Uterus (tissue), 4 donors: ENCODE data around the gene CCNJ. TPM values are rescaled to one million over a fixed set of nuclear protein-coding genes. Genes with fewer than 3 reads are reported as not detected.

Source experiments
- DNase-seq, 2 donors: peaks; one replicate each; pipeline ENCODE4 v3.0.0-alpha.2; 2019 to 2020
- H3K27ac ChIP-seq, 2 donors: fragments of 200-600 bp; sonication (generic); 1 replicate in 1 of 2; 2 replicates in 1 of 2; pipeline ENCODE4 v1.5.1; 2016 to 2018
- H3K27me3 ChIP-seq, 2 donors: fragments of 200-600 bp; sonication (generic); one replicate each; pipeline ENCODE4 v1.5.1; 2018 to 2019; ENCODE audit warnings: control low read depth in 1 of 2
- H3K36me3 ChIP-seq, 2 donors: fragments of 200-600 bp; sonication (generic); one replicate each; pipeline ENCODE4 v1.5.1; 2019; ENCODE audit warnings: control low read depth in 1 of 2
- H3K4me1 ChIP-seq, 2 donors: fragments of 200-600 bp; sonication (generic); one replicate each; pipeline ENCODE4 v1.5.1; 2018 to 2019; ENCODE audit warnings: control low read depth in 1 of 2
- H3K4me3 ChIP-seq, 2 donors: fragments of 200-600 bp; sonication (generic); 1 replicate in 1 of 2; 2 replicates in 1 of 2; pipeline ENCODE4 v1.5.1; 2018 to 2019; ENCODE audit warnings: mild to moderate bottlenecking in 1 of 2
- H3K9me3 ChIP-seq, 2 donors: fragments of 200-600 bp; sonication (generic); one replicate each; pipeline ENCODE4 v1.5.1; 2019; ENCODE audit warnings: control low read depth in 1 of 2
- POLR2A ChIP-seq, 2 donors: fragments of 450-650 bp; IDR thresholded peaks; one replicate each; pipeline ENCODE4 v1.6.1; 2016; ENCODE audit warnings: antibody characterized with exemption in 2 of 2, mild to moderate bottlenecking in 1 of 2, moderate library complexity in 1 of 2
- intact Hi-C: fragments of 100-400 bp; cut with DNase I; formaldehyde crosslinking; loops from one replicate; pipeline ENCODE4 v1.15.1; 2023; ENCODE audit warnings: low total_unique reads
- total RNA-seq, 4 donors: library from RNA; depleted of rRNA in 3 of 4; stranded (reverse); fragments of >200 nt in 3 of 4; gene quantifications; one replicate each; pipeline versions ENCODE4 v1.1.0 to v1.2.4, GENCODE V29; 2014 to 2023
- TF ChIP-seq, protein P1 (sequence below), 4 experiments: fragments of 200-600 bp in 2 of 4; fragments of 450-650 bp in 2 of 4; sonication (generic) in 2 of 4; IDR thresholded peaks; one replicate each; pipeline ENCODE4 v1.5.1; 2016 to 2019; ENCODE audit warnings: antibody characterized with exemption in 4 of 4, mild to moderate bottlenecking in 2 of 4, moderate library complexity in 1 of 4
- donor health status: DM: yes; HTN: yes; CAD: no.

Gene CCNJ
- total RNA-seq, 4 donors from 2014 or later: 0.51 to 14.9 (median 4.5) TPM

DNA sequence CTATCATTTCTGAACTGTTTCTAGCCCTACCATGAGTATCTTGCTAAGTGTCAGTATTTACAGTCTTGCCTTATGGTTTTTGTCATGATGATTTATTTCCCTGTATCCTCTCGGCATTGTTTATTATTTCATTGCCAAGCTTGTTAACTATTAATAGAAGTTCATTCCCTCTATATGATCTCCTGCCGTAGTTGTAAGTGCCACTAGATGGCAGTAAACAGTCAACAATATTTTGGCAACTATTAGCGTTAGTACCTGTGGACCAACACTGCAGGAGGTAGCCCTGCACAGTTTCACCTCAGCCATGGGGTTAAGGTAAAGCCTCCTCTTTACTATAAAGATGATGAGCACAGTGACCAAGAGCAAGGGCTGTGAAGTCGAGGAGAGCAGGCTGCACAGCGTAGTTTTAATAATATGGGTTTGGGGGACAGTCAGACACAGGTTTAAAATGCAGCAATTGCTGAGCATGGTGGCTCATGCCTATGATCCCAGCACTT is 26.1 kb upstream of the CCNJ start:
- H3K4me3 ChIP-seq: no peak overlapping the region
- H3K9me3 ChIP-seq: no peaks in the 10 kb centered on the region
- no peak overlapping the region for H3K27ac ChIP-seq
- H3K36me3 ChIP-seq: no peaks in the 10 kb centered on the region
- TF ChIP-seq, protein P1, sequence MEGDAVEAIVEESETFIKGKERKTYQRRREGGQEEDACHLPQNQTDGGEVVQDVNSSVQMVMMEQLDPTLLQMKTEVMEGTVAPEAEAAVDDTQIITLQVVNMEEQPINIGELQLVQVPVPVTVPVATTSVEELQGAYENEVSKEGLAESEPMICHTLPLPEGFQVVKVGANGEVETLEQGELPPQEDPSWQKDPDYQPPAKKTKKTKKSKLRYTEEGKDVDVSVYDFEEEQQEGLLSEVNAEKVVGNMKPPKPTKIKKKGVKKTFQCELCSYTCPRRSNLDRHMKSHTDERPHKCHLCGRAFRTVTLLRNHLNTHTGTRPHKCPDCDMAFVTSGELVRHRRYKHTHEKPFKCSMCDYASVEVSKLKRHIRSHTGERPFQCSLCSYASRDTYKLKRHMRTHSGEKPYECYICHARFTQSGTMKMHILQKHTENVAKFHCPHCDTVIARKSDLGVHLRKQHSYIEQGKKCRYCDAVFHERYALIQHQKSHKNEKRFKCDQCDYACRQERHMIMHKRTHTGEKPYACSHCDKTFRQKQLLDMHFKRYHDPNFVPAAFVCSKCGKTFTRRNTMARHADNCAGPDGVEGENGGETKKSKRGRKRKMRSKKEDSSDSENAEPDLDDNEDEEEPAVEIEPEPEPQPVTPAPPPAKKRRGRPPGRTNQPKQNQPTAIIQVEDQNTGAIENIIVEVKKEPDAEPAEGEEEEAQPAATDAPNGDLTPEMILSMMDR (IDR thresholded peaks at IDR 0.05): peak; percentile 51 to 62 (median 59)
- no peak for TF ChIP-seq POLR2A (IDR thresholded peaks at IDR 0.05)
- peak in 1 of 2 donors; percentile 23 for DNase-seq
- H3K4me1 ChIP-seq: no peaks in the 10 kb centered on the region
- intact Hi-C loops: no loop called here
- no peaks in the 10 kb centered on the region for H3K27me3 ChIP-seq

DNA sequence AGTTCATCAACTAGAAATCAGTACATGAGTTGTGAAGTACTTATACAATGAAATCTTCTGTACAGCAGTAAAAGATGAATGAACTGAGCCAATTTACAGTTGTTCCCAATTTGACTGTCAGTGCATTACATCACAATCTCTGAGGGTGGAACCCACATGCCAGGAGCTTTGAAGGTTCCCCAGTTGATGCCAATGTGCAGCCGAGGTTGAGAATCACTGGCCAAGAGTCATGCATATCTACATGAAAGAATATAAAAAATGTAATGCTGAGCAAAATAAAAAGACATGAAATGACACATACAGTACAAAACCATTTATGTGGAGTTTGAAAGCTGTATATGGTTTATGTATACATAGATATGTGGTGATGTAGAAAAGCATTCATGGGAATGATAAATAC is 22.1 kb upstream of the CCNJ start:
- no peaks in the 10 kb centered on the region for H3K27me3 ChIP-seq
- H3K4me1 ChIP-seq: no peaks in the 10 kb centered on the region
- TF ChIP-seq, protein P1 (IDR thresholded peaks at IDR 0.05): no peak
- no peak for TF ChIP-seq POLR2A (IDR thresholded peaks at IDR 0.05)
- H3K9me3 ChIP-seq: no peaks in the 10 kb centered on the region
- intact Hi-C loops: no loop called here
- no peak overlapping the region for H3K27ac ChIP-seq
- H3K4me3 ChIP-seq: no peak overlapping the region
- no peaks in the 10 kb centered on the region for H3K36me3 ChIP-seq
- no peak for DNase-seq

DNA sequence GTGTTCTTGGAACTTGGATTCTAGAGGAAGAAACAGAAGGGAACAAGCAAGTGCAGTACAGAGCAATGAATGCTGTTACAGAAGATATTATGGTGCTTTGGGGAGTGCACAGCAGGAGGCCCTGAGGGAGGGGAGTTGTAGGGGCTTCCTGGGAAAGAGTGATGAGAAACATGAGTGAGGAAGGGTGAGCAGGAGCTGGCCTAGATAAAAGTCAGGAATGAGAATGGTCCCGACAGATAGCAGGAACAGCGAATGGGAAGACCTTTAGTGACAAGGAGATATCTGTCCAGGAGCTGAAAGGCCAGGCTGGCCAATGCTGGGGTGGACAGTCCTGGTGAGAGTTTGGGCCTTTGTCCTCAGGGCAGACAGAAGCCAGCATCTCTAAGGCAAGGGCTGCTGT is 20.6 kb upstream of the CCNJ start:
- H3K36me3 ChIP-seq: no peaks in the 10 kb centered on the region
- intact Hi-C loops: no loop called here
- TF ChIP-seq, protein P1 (IDR thresholded peaks at IDR 0.05): no peak
- TF ChIP-seq POLR2A (IDR thresholded peaks at IDR 0.05): no peak
- no peaks in the 10 kb centered on the region for H3K4me1 ChIP-seq
- DNase-seq: no peak
- no peaks in the 10 kb centered on the region for H3K27me3 ChIP-seq
- H3K9me3 ChIP-seq: no peaks in the 10 kb centered on the region
- no peak overlapping the region for H3K4me3 ChIP-seq
- no peak overlapping the region for H3K27ac ChIP-seq

DNA sequence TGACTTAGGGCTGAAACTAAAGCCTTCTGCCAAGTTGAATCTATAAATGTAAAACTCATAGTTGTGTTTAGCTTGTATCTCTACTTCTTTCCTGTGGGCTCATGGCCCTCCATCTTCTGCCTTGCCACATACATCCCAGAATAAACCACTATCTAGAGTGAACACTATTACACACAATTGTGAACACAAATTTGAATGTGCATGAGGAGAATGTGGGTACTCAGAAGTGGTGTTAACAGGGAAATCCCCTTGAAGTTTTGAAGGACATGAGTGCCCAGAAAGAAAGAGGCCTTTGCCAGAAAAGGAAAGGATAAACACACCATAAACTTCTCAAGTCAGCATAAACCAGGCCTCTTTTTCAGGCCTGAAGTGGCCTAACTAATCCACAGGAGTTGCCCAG is 20.2 kb upstream of the CCNJ start:
- no peaks in the 10 kb centered on the region for H3K4me1 ChIP-seq
- H3K27ac ChIP-seq: no peak overlapping the region
- H3K4me3 ChIP-seq: no peak overlapping the region
- intact Hi-C loops: no loop called here
- TF ChIP-seq POLR2A (IDR thresholded peaks at IDR 0.05): no peak
- TF ChIP-seq, protein P1 (IDR thresholded peaks at IDR 0.05): no peak
- H3K27me3 ChIP-seq: no peaks in the 10 kb centered on the region
- no peak for DNase-seq
- H3K36me3 ChIP-seq: no peaks in the 10 kb centered on the region
- H3K9me3 ChIP-seq: no peaks in the 10 kb centered on the region

DNA sequence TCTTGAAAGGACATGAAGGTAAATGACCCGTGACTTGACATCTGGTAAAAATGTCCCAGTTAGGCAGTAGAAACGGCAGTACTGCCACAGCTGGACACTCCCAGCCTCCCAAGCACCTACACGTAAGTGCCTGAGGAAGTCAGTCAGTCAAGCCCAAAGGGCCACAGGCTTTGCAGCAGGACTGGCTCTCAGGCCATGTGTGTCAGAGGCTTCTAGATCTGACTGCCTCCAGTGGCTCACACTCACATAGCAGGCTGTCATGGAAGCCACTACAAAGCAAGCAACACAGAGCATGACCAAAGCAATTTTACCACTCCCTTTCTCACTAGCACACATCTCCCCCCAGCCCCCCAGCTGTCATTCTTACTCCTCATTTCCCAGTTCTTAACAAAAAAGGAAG is 17.8 kb upstream of the CCNJ start:
- no peak for DNase-seq
- Histone ChIP-seq H3K4me1 (no peaks in the 10 kb centered on the region), H3K9me3 (no peaks in the 10 kb centered on the region), H3K4me3 (no peak overlapping the region), H3K27me3 (no peaks in the 10 kb centered on the region), H3K27ac (no peak overlapping the region), H3K36me3 (no peaks in the 10 kb centered on the region)
- TF ChIP-seq, protein P1 (IDR thresholded peaks at IDR 0.05): no peak
- TF ChIP-seq POLR2A (IDR thresholded peaks at IDR 0.05): no peak
- intact Hi-C loops: no loop called here
